ENCODE data around the gene IL17RD. TPM values are rescaled to one million over a fixed set of nuclear protein-coding genes. Genes with fewer than 3 reads are reported as not detected.

The IL17RD gene
- total RNA-seq, 1 donor from 2014 or later: 4.4 TPM

GRCh38 chr3:57140894-57141293 lies 24.3 kb downstream of the IL17RD start:
- ATAC-seq (no peak), DNase-seq (no peak)
- intact Hi-C loops (cut with micrococcal nuclease): no loop called here

GRCh38 chr3:57135964-57136719 lies 29.0 kb downstream of the IL17RD start:
- DNase-seq (no peak), ATAC-seq (no peak)
- intact Hi-C loops (cut with micrococcal nuclease): no loop called here

- ATAC-seq (no peak), DNase-seq (no peak)
- intact Hi-C loops (cut with micrococcal nuclease): no loop called here
Observed at GRCh38 chr3:57133157-57133556, 32.0 kb downstream of the IL17RD start.

- DNase-seq (no peak), ATAC-seq (no peak)
- intact Hi-C loops (cut with micrococcal nuclease): no loop called here
Observed at GRCh38 chr3:57132674-57133073, 32.5 kb downstream of the IL17RD start.

GRCh38 chr3:57131210-57131588 lies 34.0 kb downstream of the IL17RD start:
- no peak for DNase-seq
- no peak for ATAC-seq
- intact Hi-C loops (cut with micrococcal nuclease): no loop called here

GRCh38 chr3:57130571-57131209 lies 34.5 kb downstream of the IL17RD start:
- ATAC-seq: no peak
- peak; percentile 37 for DNase-seq
- intact Hi-C loops (cut with micrococcal nuclease): no loop called here

- DNase-seq (no peak), ATAC-seq (no peak)
- intact Hi-C loops (cut with micrococcal nuclease): no loop called here
Observed at GRCh38 chr3:57128826-57129667, 36.1 kb downstream of the IL17RD start.

GRCh38 chr3:57127891-57128518 lies 37.1 kb downstream of the IL17RD start:
- ATAC-seq: peak; percentile 78
- intact Hi-C loops (cut with micrococcal nuclease): no loop called here
- DNase-seq: no peak

GRCh38 chr3:57126244-57126643 lies 38.9 kb downstream of the IL17RD start:
- ATAC-seq: no peak
- DNase-seq: no peak
- intact Hi-C loops (cut with micrococcal nuclease): no loop called here

- ATAC-seq: peak; percentile 67
- DNase-seq: no peak
- intact Hi-C loops (cut with micrococcal nuclease): no loop called here
Observed at GRCh38 chr3:57120451-57121174, 44.5 kb downstream of the IL17RD start.

GRCh38 chr3:57120040-57120439 lies 45.1 kb downstream of the IL17RD start:
- ATAC-seq (peak; percentile 60), DNase-seq (no peak)
- intact Hi-C loops (cut with micrococcal nuclease): no loop called here

GRCh38 chr3:57118254-57118653 lies 46.9 kb downstream of the IL17RD start:
- DNase-seq (no peak), ATAC-seq (no peak)
- intact Hi-C loops (cut with micrococcal nuclease): no loop called here

- no peak for ATAC-seq
- intact Hi-C loops (cut with micrococcal nuclease): no loop called here
- DNase-seq: no peak
Observed at GRCh38 chr3:57116501-57116900, 48.7 kb downstream of the IL17RD start.

- intact Hi-C loops (cut with micrococcal nuclease): no loop called here
- no peak for DNase-seq
Observed at GRCh38 chr3:57112206-57112605, 52.9 kb downstream of the IL17RD start.

GRCh38 chr3:57110798-57111197 lies 54.4 kb downstream of the IL17RD start:
- no peak for ATAC-seq
- intact Hi-C loops (cut with micrococcal nuclease): no loop called here

More at GRCh38 chr3:57112206-57112605, 52.9 kb downstream of the IL17RD start:
- no peak for ATAC-seq

GRCh38 chr3:57110214-57110613 lies 54.9 kb downstream of the IL17RD start:
- intact Hi-C loops (cut with micrococcal nuclease): no loop called here
- DNase-seq: no peak
- ATAC-seq: no peak

More at GRCh38 chr3:57110798-57111197, 54.4 kb downstream of the IL17RD start:
- DNase-seq: no peak

- ATAC-seq (no peak), DNase-seq (no peak)
- intact Hi-C loops (cut with micrococcal nuclease): loop anchor here (10.0 kb wide), 1 partner anchor 115 kb away; the partner anchor contains the start of gene APPL1
Observed at GRCh38 chr3:57109437-57110199, 55.5 kb downstream of the IL17RD start.

GRCh38 chr3:57108684-57109083 lies 56.5 kb downstream of the IL17RD start:
- no peak for ATAC-seq
- DNase-seq: no peak
- intact Hi-C loops (cut with micrococcal nuclease): loop anchor here (10.0 kb wide), 1 partner anchor 116 kb away; the partner anchor contains the start of gene APPL1
